GM23248 (cell line): ENCODE measurements around the gene RRAS. TPM values are rescaled to one million over a fixed set of nuclear protein-coding genes. Genes with fewer than 3 reads are reported as not detected.

Experiments used
- DNase-seq: peaks from one replicate; pipeline ENCODE4 v3.0.0-alpha.2; 2015
- H2AFZ ChIP-seq: fragments of 200-600 bp; sonication (generic); 2 replicates; pipeline ENCODE4 v1.6.1; 2016; ENCODE audit warnings: antibody characterized with exemption
- H3F3A ChIP-seq: fragments of 200-600 bp; sonication (generic); 2 replicates; pipeline ENCODE4 v1.6.1; 2016; ENCODE audit warnings: mild to moderate bottlenecking, antibody characterized with exemption, mixed run types; ENCODE audit not compliant: insufficient read depth
- H3K27ac ChIP-seq: fragments of 200-600 bp; sonication (generic); 2 replicates; pipeline ENCODE4 v1.5.1; 2016; ENCODE audit warnings: mild to moderate bottlenecking
- H3K27me3 ChIP-seq: fragments of 200-600 bp; sonication (generic); replicated peaks from 2 replicates; pipeline ENCODE4 v1.6.1; 2016; ENCODE audit warnings: mild to moderate bottlenecking; ENCODE audit not compliant: insufficient read depth
- H3K36me3 ChIP-seq: fragments of 200-600 bp; sonication (generic); 2 replicates; pipeline ENCODE4 v1.6.1; 2016; ENCODE audit warnings: low read depth, mild to moderate bottlenecking
- H3K4me1 ChIP-seq: fragments of 200-600 bp; sonication (generic); 2 replicates; pipeline ENCODE4 v1.6.1; 2016; ENCODE audit warnings: mild to moderate bottlenecking; ENCODE audit not compliant: insufficient read depth
- H3K4me2 ChIP-seq: fragments of 200-600 bp; sonication (generic); one replicate; pipeline ENCODE4 v1.6.1; 2016; ENCODE audit warnings: mild to moderate bottlenecking; ENCODE audit not compliant: unreplicated experiment
- H3K4me3 ChIP-seq: fragments of 200-600 bp; sonication (generic); 2 replicates; pipeline ENCODE4 v1.5.1; 2016; ENCODE audit warnings: mild to moderate bottlenecking
- H3K79me2 ChIP-seq: fragments of 200-600 bp; sonication (generic); 2 replicates; pipeline ENCODE4 v1.6.1; 2016; ENCODE audit warnings: mild to moderate bottlenecking; ENCODE audit not compliant: insufficient read depth
- H3K9ac ChIP-seq: fragments of 200-600 bp; sonication (generic); 2 replicates; pipeline ENCODE4 v1.6.1; 2016; ENCODE audit warnings: mild to moderate bottlenecking
- H3K9me2 ChIP-seq: fragments of 200-600 bp; sonication (generic); 2 replicates; pipeline ENCODE4 v1.6.1; 2016; ENCODE audit warnings: mixed run types, mild to moderate bottlenecking, moderate library complexity; ENCODE audit not compliant: insufficient read depth
- H3K9me3 ChIP-seq: fragments of 200-600 bp; sonication (generic); one replicate; pipeline ENCODE4 v1.6.1; 2017; ENCODE audit warnings: low read depth
- H4K20me1 ChIP-seq: fragments of 200-600 bp; sonication (generic); 2 replicates; pipeline ENCODE4 v1.6.0; 2016; ENCODE audit not compliant: insufficient read depth
- EZH2 ChIP-seq: fragments of 200-600 bp; sonication (generic); IDR thresholded peaks from 2 replicates; pipeline ENCODE4 v1.6.1; 2018; ENCODE audit warnings: antibody characterized with exemption, mild to moderate bottlenecking; ENCODE audit not compliant: insufficient read depth, poor library complexity, severe bottlenecking
- EZH2phosphoT487 ChIP-seq: fragments of 200-600 bp; sonication (generic); IDR thresholded peaks from 2 replicates; pipeline ENCODE4 v1.6.1; 2018; ENCODE audit warnings: antibody characterized with exemption, moderate library complexity, mild to moderate bottlenecking, low read depth; ENCODE audit not compliant: insufficient read depth
- WGBS, 2 experiments: methylation state at CpG; one replicate each; pipeline ENCODE4 v1.1.6; 2015 to 2017; ENCODE audit warnings: low lambda C conversion rate in 2 of 2, low coverage in 1 of 2; ENCODE audit errors: missing lambda C conversion rate in 2 of 2; 5-methylcytosine and 5-hydroxymethylcytosine counted together
- in situ Hi-C: fragments of 300-500 bp; cut with MboI; formaldehyde crosslinking; loops from 2 replicates; pipeline ENCODE4 v1.15.0; 2020
- microRNA-seq: library from miRNA; unstranded; fragments of <30 nt; microRNA quantifications from one replicate; pipeline ENCODE4, GENCODE V29; 2016; ENCODE audit warnings: borderline number of aligned reads
- polyA plus RNA-seq: library from polyadenylated mRNA; unstranded; fragments of >200 nt; fragmentation: Nextera tagmentation; extraction: Ambion mirVana; gene quantifications from 2 replicates; pipeline ENCODE4 v1.2.1, GENCODE V29; 2016
- small RNA-seq: library from RNA; depleted of rRNA; stranded (forward); fragments of <200 nt; gene quantifications from one replicate; pipeline ENCODE3, GENCODE V24; 2014; ENCODE audit warnings: low read depth, low replicate concordance
- total RNA-seq: library from RNA; depleted of rRNA; stranded (reverse); fragments of >200 nt; shearing (Covaris generic); gene quantifications from 2 replicates; pipeline ENCODE4 v1.2.3, GENCODE V29; 2014; rRNA removed

The RRAS gene
- total and polyA plus RNA-seq, 2 experiments from 2014 or later: 116 to 337 TPM

GRCh38 chr19:49587227-49587626 lies 52.7 kb downstream of the RRAS start:
- Histone ChIP-seq H3K9ac (no peak overlapping the region), H3K79me2 (peaks cover 7% of the 10 kb centered on the region), H3K9me2 (no peaks in the 10 kb centered on the region), H3K27me3 (no peaks in the 10 kb centered on the region), H3K36me3 (no peaks in the 10 kb centered on the region), H3K27ac (no peak overlapping the region), H3K4me1 (no peaks in the 10 kb centered on the region), H3K9me3 (no peaks in the 10 kb centered on the region), H4K20me1 (no peaks in the 10 kb centered on the region), H2AFZ (no peak overlapping the region), H3K4me2 (no peak overlapping the region), H3K4me3 (no peak overlapping the region), H3F3A (no peaks in the 10 kb centered on the region)
- no peak for DNase-seq
- in situ Hi-C loops: no loop called here
- WGBS, 2 experiments: 18 to 28% methylated on average over 8 of the region's 8 CpGs
- TF ChIP-seq EZH2phosphoT487 (no peak), EZH2 (no peak)

Small RNA genes within 50 kb of the gene (microRNA-seq; reads per million reads assigned to microRNA genes)
- not detected for gene MIR5088

Small RNA genes within 50 kb of the gene (small RNA-seq; reads per million reads assigned to genes)
- not detected for gene MIR5088

Other genes starting within 250 kb of the RRAS start
- gene PTH2, start 216.7 kb downstream of the RRAS start, total RNA-seq: not detected in 2 replicates
- not detected in 2 replicates for gene PTH2, start 216.7 kb downstream of the RRAS start, polyA plus RNA-seq
- not detected in 2 replicates for gene GFY, start 214.8 kb downstream of the RRAS start, total RNA-seq
- gene GFY, start 214.8 kb downstream of the RRAS start, polyA plus RNA-seq: not detected in 2 replicates
- gene SLC17A7, start 198.6 kb downstream of the RRAS start, total RNA-seq: not detected in 2 replicates
- gene SLC17A7, start 198.6 kb downstream of the RRAS start, polyA plus RNA-seq: not detected in 2 replicates
- gene PIH1D1, start 188.3 kb downstream of the RRAS start, total RNA-seq: 68.0 and 90.2 TPM in 2 replicates
- gene PIH1D1, start 188.3 kb downstream of the RRAS start, polyA plus RNA-seq: 73.5 and 79.9 TPM in 2 replicates
- 30.4 and 43.8 TPM in 2 replicates for gene ALDH16A1, start 186.9 kb downstream of the RRAS start, total RNA-seq
- 9.0 and 9.4 TPM in 2 replicates for gene ALDH16A1, start 186.9 kb downstream of the RRAS start, polyA plus RNA-seq
- gene FLT3LG, start 165.9 kb downstream of the RRAS start, total RNA-seq: 1.3 and 1.6 TPM in 2 replicates
- 4.6 and 5.7 TPM in 2 replicates for gene FLT3LG, start 165.9 kb downstream of the RRAS start, polyA plus RNA-seq
- 1,590 and 2,272 TPM in 2 replicates for gene RPL13A, start 152.5 kb downstream of the RRAS start, total RNA-seq
- 893 and 894 TPM in 2 replicates for gene RPL13A, start 152.5 kb downstream of the RRAS start, polyA plus RNA-seq
- gene RPS11, start 143.7 kb downstream of the RRAS start, total RNA-seq: 1,666 and 2,372 TPM in 2 replicates
- 813 and 832 TPM in 2 replicates for gene RPS11, start 143.7 kb downstream of the RRAS start, polyA plus RNA-seq
- 65.4 and 75.3 TPM in 2 replicates for gene FCGRT, start 127.5 kb downstream of the RRAS start, total RNA-seq
- 89.9 and 98.4 TPM in 2 replicates for gene FCGRT, start 127.5 kb downstream of the RRAS start, polyA plus RNA-seq
- gene RCN3, start 112.1 kb downstream of the RRAS start, total RNA-seq: 570 and 656 TPM in 2 replicates
- gene RCN3, start 112.1 kb downstream of the RRAS start, polyA plus RNA-seq: 779 and 813 TPM in 2 replicates
- 46.0 and 53.2 TPM in 2 replicates for gene NOSIP, start 59.6 kb downstream of the RRAS start, total RNA-seq
- gene NOSIP, start 59.6 kb downstream of the RRAS start, polyA plus RNA-seq: 78.7 and 84.3 TPM in 2 replicates
- gene PRRG2, start 58.8 kb downstream of the RRAS start, total RNA-seq: not detected in 2 replicates
- gene PRRG2, start 58.8 kb downstream of the RRAS start, polyA plus RNA-seq: 0.13 and 0.18 TPM in 2 replicates
- gene PRR12, start 49.0 kb downstream of the RRAS start, total RNA-seq: 2.7 and 2.9 TPM in 2 replicates
- 0.85 and 0.86 TPM in 2 replicates for gene PRR12, start 49.0 kb downstream of the RRAS start, polyA plus RNA-seq
- gene SCAF1, start 2.1 kb upstream of the RRAS start, total RNA-seq: 18.6 and 28.7 TPM in 2 replicates
- gene SCAF1, start 2.1 kb upstream of the RRAS start, polyA plus RNA-seq: 8.4 and 8.5 TPM in 2 replicates
- 50.0 and 55.6 TPM in 2 replicates for gene IRF3, start 25.7 kb upstream of the RRAS start, total RNA-seq
- gene IRF3, start 25.7 kb upstream of the RRAS start, polyA plus RNA-seq: 28.6 and 28.8 TPM in 2 replicates
- 4.3 and 9.5 TPM in 2 replicates for gene BCL2L12, start 25.8 kb upstream of the RRAS start, total RNA-seq
- 16.6 and 16.7 TPM in 2 replicates for gene BCL2L12, start 25.8 kb upstream of the RRAS start, polyA plus RNA-seq
- 192 and 225 TPM in 2 replicates for gene PRMT1, start 37.1 kb upstream of the RRAS start, total RNA-seq
- gene PRMT1, start 37.1 kb upstream of the RRAS start, polyA plus RNA-seq: 164 and 173 TPM in 2 replicates
- gene ADM5, start 49.5 kb upstream of the RRAS start, total RNA-seq: 0.25 TPM in 1 of 2 replicates, not detected in the other
- gene ADM5, start 49.5 kb upstream of the RRAS start, polyA plus RNA-seq: 0.10 TPM in 1 of 2 replicates, not detected in the other
- 11.7 and 16.6 TPM in 2 replicates for gene CPT1C, start 51.0 kb upstream of the RRAS start, total RNA-seq
- 14.3 and 16.8 TPM in 2 replicates for gene CPT1C, start 51.0 kb upstream of the RRAS start, polyA plus RNA-seq
- 0.38 and 2.1 TPM in 2 replicates for gene TSKS, start 123.2 kb upstream of the RRAS start, total RNA-seq
- 0.31 and 0.93 TPM in 2 replicates for gene TSKS, start 123.2 kb upstream of the RRAS start, polyA plus RNA-seq
- gene AP2A1, start 126.9 kb upstream of the RRAS start, total RNA-seq: 118 and 124 TPM in 2 replicates
- 64.2 and 64.9 TPM in 2 replicates for gene AP2A1, start 126.9 kb upstream of the RRAS start, polyA plus RNA-seq
- gene FUZ, start 173.1 kb upstream of the RRAS start, total RNA-seq: 17.7 and 21.1 TPM in 2 replicates
- gene FUZ, start 173.1 kb upstream of the RRAS start, polyA plus RNA-seq: 11.7 and 15.1 TPM in 2 replicates
- 21.8 and 24.2 TPM in 2 replicates for gene MED25, start 178.1 kb upstream of the RRAS start, total RNA-seq
- gene MED25, start 178.1 kb upstream of the RRAS start, polyA plus RNA-seq: 17.4 and 21.9 TPM in 2 replicates
- 53.1 and 88.0 TPM in 2 replicates for gene PTOV1, start 211.0 kb upstream of the RRAS start, total RNA-seq
- 88.9 and 91.7 TPM in 2 replicates for gene PTOV1, start 211.0 kb upstream of the RRAS start, polyA plus RNA-seq
- gene PNKP, start 227.4 kb upstream of the RRAS start, total RNA-seq: 31.5 and 35.9 TPM in 2 replicates
- 32.7 and 42.2 TPM in 2 replicates for gene PNKP, start 227.4 kb upstream of the RRAS start, polyA plus RNA-seq
- gene AKT1S1, start 237.2 kb upstream of the RRAS start, total RNA-seq: 11.6 and 17.3 TPM in 2 replicates
- 60.4 and 65.2 TPM in 2 replicates for gene AKT1S1, start 237.2 kb upstream of the RRAS start, polyA plus RNA-seq
- 6.3 and 6.6 TPM in 2 replicates for gene TBC1D17, start 237.6 kb upstream of the RRAS start, total RNA-seq
- gene TBC1D17, start 237.6 kb upstream of the RRAS start, polyA plus RNA-seq: 32.4 and 33.0 TPM in 2 replicates